CD4-positive, alpha-beta T cell (primary cell): ENCODE data around the gene CSNK1A1. TPM values are rescaled to one million over a fixed set of nuclear protein-coding genes. Genes with fewer than 3 reads are reported as not detected.
A peak's percentile ranks its signal among the peaks of the same experiment; 100 is the strongest.
"Not testable (repeated sequence)": the region's sequence is repeated elsewhere in the genome, so short reads cannot be mapped to it uniquely, and the experiment has no call there.

Source experiments
- ATAC-seq: fragments of 200-7000 bp; cut with Tn5 transposase; one replicate; pipeline ENCODE4 v1.10.0; 2022; ENCODE audit warnings: mild to moderate bottlenecking; ENCODE audit not compliant: poor library complexity
- CTCF ChIA-PET: fragments of 350-600 bp; sonication (Branson Sonifier 250); formaldehyde crosslinking; loops from one replicate; lab custom pipeline; 2021; ENCODE audit warnings: antibody characterized with exemption, inconsistent platforms; lab: Charles Lee
- POLR2A ChIA-PET: fragments of 350-600 bp; sonication (Branson Sonifier 250); formaldehyde crosslinking; loops from one replicate; lab custom pipeline; 2021; ENCODE audit warnings: antibody characterized with exemption, inconsistent platforms; lab: Charles Lee
- DNase-seq, 14 experiments: peaks; one replicate each; pipeline ENCODE4 v3.0.0-alpha.2; 2013 to 2020; ENCODE audit warnings: mixed read lengths in 2 of 14
- H3K27ac ChIP-seq, 2 donors: one replicate each; pipeline versions ENCODE4 v1.5.1 to v1.7.0; 2013; ENCODE audit warnings: low read length in 2 of 2, low read depth in 1 of 2, mild to moderate bottlenecking in 1 of 2
- H3K27me3 ChIP-seq, 2 experiments: 1 replicate in 1 of 2; 2 replicates in 1 of 2; pipeline versions ENCODE4 v1.6.1 to v1.7.0; 2013; ENCODE audit warnings: low read length in 2 of 2, control low read depth in 1 of 2, mild to moderate bottlenecking in 1 of 2, moderate library complexity in 1 of 2; ENCODE audit not compliant: insufficient read depth in 2 of 2, control insufficient read depth in 1 of 2
- H3K36me3 ChIP-seq: one replicate; pipeline ENCODE4 v1.6.1; 2013; ENCODE audit warnings: low read length, control low read depth; ENCODE audit not compliant: insufficient read depth
- H3K4me1 ChIP-seq: one replicate; pipeline ENCODE4 v1.6.1; 2013; ENCODE audit warnings: low read length, control low read depth; ENCODE audit not compliant: insufficient read depth
- H3K4me3 ChIP-seq: one replicate; pipeline ENCODE4 v1.5.1; 2013; ENCODE audit warnings: mild to moderate bottlenecking, low read length, moderate library complexity
- H3K9me3 ChIP-seq, 2 experiments: 1 replicate in 1 of 2; 2 replicates in 1 of 2; pipeline versions ENCODE4 v1.6.1 to v1.7.0; 2013; ENCODE audit warnings: low read length in 2 of 2, mild to moderate bottlenecking in 2 of 2, control low read depth in 1 of 2, moderate library complexity in 1 of 2; ENCODE audit not compliant: control insufficient read depth in 1 of 2, insufficient read depth in 1 of 2
- H3K27ac Mint-ChIP-seq: one replicate; pipeline ENCODE4 v1.8.0; 2020; ENCODE audit warnings: mixed read lengths
- H3K27me3 Mint-ChIP-seq: one replicate; pipeline ENCODE4 v1.8.0; 2021; ENCODE audit warnings: mixed read lengths
- H3K36me3 Mint-ChIP-seq: one replicate; pipeline ENCODE4 v1.8.0; 2021; ENCODE audit warnings: low read depth, mixed read lengths
- H3K4me1 Mint-ChIP-seq: one replicate; pipeline ENCODE4 v1.8.0; 2021; ENCODE audit warnings: low read depth, mixed read lengths
- H3K4me3 Mint-ChIP-seq: one replicate; pipeline ENCODE4 v1.8.0; 2020; ENCODE audit warnings: mild to moderate bottlenecking, mixed read lengths
- H3K9me3 Mint-ChIP-seq: one replicate; pipeline ENCODE4 v1.8.0; 2020; ENCODE audit warnings: mixed read lengths
- intact Hi-C, 2 experiments: fragments of 100-400 bp; cut with DNase I in 1 of 2; cut with micrococcal nuclease in 1 of 2; formaldehyde crosslinking; loops; one replicate each; pipeline versions ENCODE4 v1.15.1 to v1.9.0; 2023 to 2025; cut with DNase I, micrococcal nuclease
- total RNA-seq, 174 experiments: library from RNA in 2 of 174; stranded (reverse) in 2 of 174; gene quantifications; one replicate each; pipeline ENCODE4 v1.2.3 and lab custom pipeline; 2021 to 2026
- TF ChIP-seq, protein P1 (sequence below): fragments of 200-600 bp; IDR thresholded peaks from one replicate; pipeline ENCODE4 v1.8.0; 2022; ENCODE audit warnings: antibody characterized with exemption, mild to moderate bottlenecking

CSNK1A1 gene
- total RNA-seq, 2 experiments from 2014 or later, result 201 to 217 TPM

- Mint-ChIP-seq H3K36me3 (peaks cover 81% of the 10 kb centered on the region), H3K4me3 (peak overlapping the region; percentile 12), H3K4me1 (peaks cover 77% of the 10 kb centered on the region), H3K27ac (no peak overlapping the region), H3K27me3 (no peaks in the 10 kb centered on the region), H3K9me3 (no peaks in the 10 kb centered on the region)
- H3K27me3 ChIP-seq, result no peaks in the 10 kb centered on the region
- ChIA-PET POLR2A (interaction anchor here (3.3 kb wide), 1 partner anchor 9 kb away, joined by 16 read pairs; the partner anchor contains the start of gene CSNK1A1), CTCF (interaction anchor here (1.6 kb wide), 1 partner anchor 10 kb away, joined by 8 read pairs; the partner anchor contains the start of gene CSNK1A1)
- no peak overlapping the region for H3K27ac ChIP-seq
- H3K9me3 ChIP-seq, result no peaks in the 10 kb centered on the region
- H3K4me1 ChIP-seq, result peaks cover 45% of the 10 kb centered on the region
- peaks cover 51% of the 10 kb centered on the region for H3K36me3 ChIP-seq
- TF ChIP-seq, protein P1, sequence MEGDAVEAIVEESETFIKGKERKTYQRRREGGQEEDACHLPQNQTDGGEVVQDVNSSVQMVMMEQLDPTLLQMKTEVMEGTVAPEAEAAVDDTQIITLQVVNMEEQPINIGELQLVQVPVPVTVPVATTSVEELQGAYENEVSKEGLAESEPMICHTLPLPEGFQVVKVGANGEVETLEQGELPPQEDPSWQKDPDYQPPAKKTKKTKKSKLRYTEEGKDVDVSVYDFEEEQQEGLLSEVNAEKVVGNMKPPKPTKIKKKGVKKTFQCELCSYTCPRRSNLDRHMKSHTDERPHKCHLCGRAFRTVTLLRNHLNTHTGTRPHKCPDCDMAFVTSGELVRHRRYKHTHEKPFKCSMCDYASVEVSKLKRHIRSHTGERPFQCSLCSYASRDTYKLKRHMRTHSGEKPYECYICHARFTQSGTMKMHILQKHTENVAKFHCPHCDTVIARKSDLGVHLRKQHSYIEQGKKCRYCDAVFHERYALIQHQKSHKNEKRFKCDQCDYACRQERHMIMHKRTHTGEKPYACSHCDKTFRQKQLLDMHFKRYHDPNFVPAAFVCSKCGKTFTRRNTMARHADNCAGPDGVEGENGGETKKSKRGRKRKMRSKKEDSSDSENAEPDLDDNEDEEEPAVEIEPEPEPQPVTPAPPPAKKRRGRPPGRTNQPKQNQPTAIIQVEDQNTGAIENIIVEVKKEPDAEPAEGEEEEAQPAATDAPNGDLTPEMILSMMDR, result no peak
- H3K4me3 ChIP-seq, result no peak overlapping the region
- ATAC-seq (no peak), DNase-seq (no peak)
- intact Hi-C loops, result loop anchor here in 1 of 2 experiments (5.0 kb wide), 1 partner anchor 35 kb away; no protein-coding TSS in a partner anchor
These were observed 9.3 kb downstream of the CSNK1A1 start for GRCh38 chr5:149541893-149542292.

- Mint-ChIP-seq H3K9me3 (no peaks in the 10 kb centered on the region), H3K4me3 (peak overlapping the region; percentile 21), H3K36me3 (peaks cover 76% of the 10 kb centered on the region), H3K27ac (no peak overlapping the region), H3K27me3 (no peaks in the 10 kb centered on the region), H3K4me1 (peaks cover 75% of the 10 kb centered on the region)
- peaks cover 46% of the 10 kb centered on the region for H3K36me3 ChIP-seq
- no peak overlapping the region for H3K4me3 ChIP-seq
- H3K27ac ChIP-seq, result no peak overlapping the region
- H3K27me3 ChIP-seq, result no peaks in the 10 kb centered on the region
- TF ChIP-seq, protein P1, result no peak
- H3K9me3 ChIP-seq, result no peaks in the 10 kb centered on the region
- POLR2A ChIA-PET, result interaction anchor here (0.6 to 3.3 kb wide), 3 partner anchors 10 to 11 kb away, joined by 3 to 16 read pairs (median 4); partner anchors contain the start of gene CSNK1A1
- CTCF ChIA-PET, result interaction anchor here (1.5 kb wide), 1 partner anchor 12 kb away, joined by 3 read pairs; no protein-coding TSS in a partner anchor
- intact Hi-C loops, result loop anchor here in 1 of 2 experiments (5.0 kb wide), 1 partner anchor 33 kb away; no protein-coding TSS in a partner anchor
- no peak for ATAC-seq
- no peak for DNase-seq
- peaks cover 43% of the 10 kb centered on the region for H3K4me1 ChIP-seq
These were observed 11.2 kb downstream of the CSNK1A1 start for GRCh38 chr5:149540089-149540488.

DNA sequence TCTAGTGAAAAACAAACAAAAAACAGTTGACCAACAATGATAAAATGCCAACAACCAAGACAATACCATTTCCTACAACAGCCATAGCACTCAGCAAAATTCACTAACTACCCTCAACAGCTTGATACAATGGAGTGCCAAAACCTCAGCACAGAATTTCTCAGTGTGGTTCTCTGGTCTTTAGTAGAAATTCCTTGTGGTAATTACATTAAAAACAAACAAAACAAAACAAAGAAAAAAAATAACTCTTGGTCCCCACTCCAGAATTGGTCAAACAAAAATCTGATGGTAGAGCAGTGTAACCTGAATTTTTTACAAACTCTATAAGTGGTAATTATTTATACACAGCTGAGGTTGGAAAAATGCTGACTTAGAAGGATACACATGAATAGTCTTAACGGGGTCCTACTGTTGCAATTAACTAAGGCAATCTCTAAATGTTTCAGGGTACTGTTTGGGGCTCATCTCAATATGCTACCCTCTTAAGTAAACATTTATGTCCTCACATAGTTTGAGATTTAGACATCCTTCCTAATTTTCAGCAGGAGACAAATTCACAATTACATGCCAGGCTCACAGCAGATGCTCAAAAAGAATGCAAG lies 13.8 kb downstream of the CSNK1A1 start:
- H3K9me3 ChIP-seq, result no peaks in the 10 kb centered on the region
- no peaks in the 10 kb centered on the region for H3K9me3 Mint-ChIP-seq
- intact Hi-C loops, result no loop called here
- H3K27me3 Mint-ChIP-seq, result no peaks in the 10 kb centered on the region
- H3K4me3 ChIP-seq, result no peak overlapping the region
- H3K4me1 ChIP-seq, result peaks cover 43% of the 10 kb centered on the region
- peak overlapping the region; percentile 29 for H3K27ac Mint-ChIP-seq
- no peaks in the 10 kb centered on the region for H3K27me3 ChIP-seq
- peaks cover 75% of the 10 kb centered on the region for H3K4me1 Mint-ChIP-seq
- peaks cover 74% of the 10 kb centered on the region for H3K36me3 Mint-ChIP-seq
- CTCF ChIA-PET, result no interaction called here
- TF ChIP-seq, protein P1, result no peak
- H3K36me3 ChIP-seq, result peaks cover 33% of the 10 kb centered on the region
- DNase-seq, result no peak
- no peak for ATAC-seq
- POLR2A ChIA-PET, result no interaction called here
- peak overlapping the region; percentile 35 for H3K4me3 Mint-ChIP-seq
- H3K27ac ChIP-seq, result no peak overlapping the region

DNA sequence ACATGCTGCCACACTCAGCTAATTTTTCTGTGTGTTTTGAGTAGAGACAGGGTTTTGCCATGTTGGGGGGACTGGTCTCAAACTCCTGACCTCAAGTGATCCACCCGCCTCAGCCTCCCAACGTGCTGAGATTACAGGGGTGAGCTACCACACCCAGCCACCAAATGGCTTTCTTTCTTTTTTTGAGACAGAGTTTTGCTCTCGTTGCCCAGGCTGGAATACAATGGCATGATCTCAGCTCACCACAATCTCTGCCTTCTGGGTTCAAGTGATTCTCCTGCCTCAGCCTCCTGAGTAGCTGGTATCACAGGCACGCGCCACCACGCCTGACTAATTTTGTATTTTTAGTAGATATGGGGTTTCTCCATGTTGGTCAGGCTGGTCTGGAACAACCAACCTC lies 15.5 kb downstream of the CSNK1A1 start:
- H3K36me3 Mint-ChIP-seq, result peaks cover 71% of the 10 kb centered on the region
- H3K27ac Mint-ChIP-seq, result peak overlapping the region; percentile 32

More for the DNA sequence above, 15.5 kb downstream of the CSNK1A1 start:
- intact Hi-C loops, CTCF ChIA-PET, DNase-seq, H3K9me3 ChIP-seq, H3K27ac ChIP-seq, POLR2A ChIA-PET, ATAC-seq, H3K9me3 Mint-ChIP-seq, H3K4me3 ChIP-seq, H3K4me3 Mint-ChIP-seq, H3K27me3 Mint-ChIP-seq, H3K27me3 ChIP-seq: not testable (repeated sequence)
- peaks cover 34% of the 10 kb centered on the region for H3K36me3 ChIP-seq
- H3K4me1 Mint-ChIP-seq, result peaks cover 78% of the 10 kb centered on the region
- peaks cover 44% of the 10 kb centered on the region for H3K4me1 ChIP-seq
